Mesodermal cell (in vitro differentiated cells): ENCODE results near the gene MBNL3.

Experiments used
- H3K27ac ChIP-seq: 2 replicates; pipeline ENCODE4 v1.7.0; 2013; ENCODE audit warnings: mild to moderate bottlenecking, low read depth, low read length, moderate library complexity; ENCODE audit not compliant: severe bottlenecking
- H3K36me3 ChIP-seq: 2 replicates; pipeline ENCODE4 v1.7.1; 2013; ENCODE audit warnings: mild to moderate bottlenecking, low read length, moderate library complexity; ENCODE audit not compliant: control insufficient read depth, insufficient read depth
- H3K4me1 ChIP-seq: one replicate; pipeline ENCODE4 v1.7.1; 2013; ENCODE audit warnings: mild to moderate bottlenecking, low read length; ENCODE audit not compliant: insufficient read depth, control insufficient read depth, poor library complexity, severe bottlenecking
- H3K4me3 ChIP-seq: 2 replicates; pipeline ENCODE4 v1.7.0; 2013; ENCODE audit warnings: low read length, control low read depth, mild to moderate bottlenecking; ENCODE audit not compliant: insufficient read depth, poor library complexity, severe bottlenecking; ENCODE audit errors: extremely low read depth
- H3K9me3 ChIP-seq: 2 replicates; pipeline ENCODE4 v1.7.1; 2013; ENCODE audit warnings: mild to moderate bottlenecking, low read length, moderate library complexity; ENCODE audit not compliant: control insufficient read depth
- WGBS, 2 experiments: methylation state at CpG; one replicate each; pipeline ENCODE4 v1.1.5; 2013; ENCODE audit warnings: missing lambda C conversion rate in 2 of 2; ENCODE audit not compliant: insufficient coverage in 2 of 2; 5-methylcytosine and 5-hydroxymethylcytosine counted together

Gene MBNL3

DNA sequence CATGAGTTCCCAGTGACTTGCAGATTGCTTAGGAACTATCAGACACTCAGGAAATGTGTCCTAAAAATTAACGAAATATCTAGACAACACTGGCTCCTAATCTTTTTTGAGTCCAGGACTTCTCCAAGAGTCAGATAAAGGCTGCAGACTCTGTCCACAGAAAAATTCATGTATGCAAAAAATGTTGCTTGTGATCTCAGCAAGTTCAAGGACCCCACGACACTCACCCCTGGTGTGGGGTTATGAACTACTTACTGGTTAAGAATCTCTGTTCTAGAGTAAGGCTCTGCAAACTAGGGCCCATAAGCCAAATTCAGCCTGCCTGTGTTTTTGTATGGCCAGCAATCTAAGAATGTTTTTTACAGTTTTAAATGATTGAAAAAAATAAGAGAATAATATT is 93.2 kb downstream of the MBNL3 start:
- H3K36me3 ChIP-seq = no peaks in the 10 kb centered on the region
- peaks cover 19% of the 10 kb centered on the region for H3K4me1 ChIP-seq
- H3K4me3 ChIP-seq = no peak overlapping the region
- no peak overlapping the region for H3K27ac ChIP-seq
- H3K9me3 ChIP-seq = no peaks in the 10 kb centered on the region
- WGBS, 2 experiments = 100% methylated on average over 1 of the region's 2 CpGs; no CpG with 5 or more reads in 1 of the 2 experiments

DNA sequence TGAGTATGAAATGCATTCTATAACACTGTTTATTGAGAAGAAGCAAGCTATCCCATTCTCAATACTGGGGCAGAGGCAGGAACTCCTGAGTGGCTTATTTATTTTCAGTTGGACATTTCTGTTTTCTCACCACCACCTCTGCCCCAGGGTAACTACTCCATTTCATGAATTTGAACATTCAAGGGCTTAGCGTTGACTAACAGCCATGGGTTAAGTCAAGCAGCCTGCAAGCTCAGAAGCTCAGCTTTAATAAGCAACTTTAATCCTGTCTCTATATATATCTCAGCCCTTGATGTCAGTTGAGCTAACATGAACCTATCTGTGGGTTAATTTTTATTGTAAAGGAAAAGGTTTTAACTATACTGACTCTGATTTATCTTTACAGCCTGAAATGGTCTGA is 93.8 kb downstream of the MBNL3 start:
- Histone ChIP-seq H3K4me1 (peaks cover 19% of the 10 kb centered on the region), H3K4me3 (no peak overlapping the region), H3K9me3 (no peaks in the 10 kb centered on the region), H3K27ac (no peak overlapping the region), H3K36me3 (no peaks in the 10 kb centered on the region)
- WGBS, 2 experiments = no CpG with 5 or more reads among the region's 1 CpG

DNA sequence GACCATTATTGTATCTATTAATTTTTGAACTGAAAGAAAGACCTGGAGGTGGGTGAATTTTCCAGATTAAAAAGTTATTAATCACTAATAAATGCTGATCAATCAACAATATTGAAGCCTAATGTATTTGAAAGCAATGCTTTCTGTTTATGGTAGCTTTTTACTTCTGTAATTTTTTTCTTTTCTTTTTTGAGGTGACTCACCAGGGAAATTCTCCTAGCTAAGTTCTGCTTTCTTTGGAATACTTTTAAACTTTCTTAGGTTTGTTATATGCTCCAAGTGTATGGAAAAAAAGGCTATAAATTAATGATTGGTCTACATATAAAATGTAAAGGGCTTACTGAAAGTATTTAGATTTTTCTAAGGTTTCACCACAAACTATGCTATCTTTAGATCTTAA is 94.2 kb downstream of the MBNL3 start:
- no peaks in the 10 kb centered on the region for H3K36me3 ChIP-seq
- H3K4me1 ChIP-seq = peaks cover 19% of the 10 kb centered on the region
- H3K27ac ChIP-seq = no peak overlapping the region
- H3K9me3 ChIP-seq = no peaks in the 10 kb centered on the region
- H3K4me3 ChIP-seq = no peak overlapping the region

DNA sequence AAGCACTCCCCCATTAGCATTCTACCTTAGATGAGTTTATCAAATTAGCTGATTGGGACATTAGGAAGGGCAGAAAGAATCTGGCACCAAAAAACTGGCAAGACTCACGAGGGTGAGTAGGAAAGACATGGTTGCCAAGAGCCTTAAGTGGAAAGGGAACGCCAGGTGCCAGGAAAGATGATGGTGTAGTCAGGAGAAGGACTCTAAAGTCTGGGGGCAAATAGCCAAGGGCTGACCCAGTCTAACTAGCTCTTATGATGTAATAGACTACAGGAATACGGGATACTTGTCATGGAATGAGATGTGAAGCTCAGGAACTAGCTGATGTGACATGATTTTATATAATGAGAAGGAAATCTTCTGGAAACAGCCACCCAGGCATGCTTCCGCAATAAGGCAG is 94.8 kb downstream of the MBNL3 start:
- H3K9me3 ChIP-seq = no peaks in the 10 kb centered on the region
- no peak overlapping the region for H3K27ac ChIP-seq
- H3K4me1 ChIP-seq = peaks cover 19% of the 10 kb centered on the region
- no peak overlapping the region for H3K4me3 ChIP-seq
- 80 to 92% methylated on average over 1 to 2 of the region's 4 CpGs for WGBS, 2 experiments
- no peaks in the 10 kb centered on the region for H3K36me3 ChIP-seq

DNA sequence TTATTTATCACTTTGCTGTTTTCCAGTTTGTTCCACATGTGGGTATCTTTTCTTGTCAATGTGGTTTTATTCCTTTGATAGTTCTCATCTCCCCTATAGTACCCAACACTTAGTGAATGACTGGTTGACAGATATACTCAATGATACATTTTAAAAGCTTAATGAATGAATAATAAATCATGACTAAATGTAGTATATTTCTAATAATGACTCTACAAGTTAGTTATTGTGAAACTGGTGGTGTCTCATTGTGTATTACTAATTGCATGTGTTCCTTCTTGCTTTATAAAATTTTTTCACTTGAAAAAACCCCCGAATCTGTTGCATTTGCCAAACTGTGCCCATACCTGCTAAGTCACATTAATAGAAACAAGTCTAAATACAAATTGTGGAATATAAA is 95.4 kb downstream of the MBNL3 start:
- no CpG with 5 or more reads among the region's 1 CpG for WGBS, 2 experiments
- H3K4me3 ChIP-seq = no peak overlapping the region
- peaks cover 19% of the 10 kb centered on the region for H3K4me1 ChIP-seq
- no peaks in the 10 kb centered on the region for H3K36me3 ChIP-seq
- H3K9me3 ChIP-seq = no peaks in the 10 kb centered on the region
- no peak overlapping the region for H3K27ac ChIP-seq

DNA sequence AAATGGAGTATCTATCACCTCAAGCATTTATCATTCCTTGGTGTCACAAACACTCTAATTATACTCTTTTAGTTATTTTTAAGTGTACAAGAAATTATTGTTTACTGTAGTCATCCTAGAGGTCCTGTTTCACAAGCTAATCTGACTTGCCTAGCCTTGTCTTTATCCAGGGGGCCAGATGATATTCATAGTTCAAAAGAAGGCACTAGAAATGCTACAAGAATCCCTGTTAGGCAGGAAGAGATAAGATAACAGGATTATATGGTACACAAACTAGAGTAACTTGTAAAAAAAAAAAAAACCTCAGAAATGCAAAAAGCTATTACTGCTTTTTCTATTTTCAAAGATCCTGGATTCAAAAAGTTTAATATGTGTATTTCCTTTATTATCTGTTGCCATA is 95.8 kb downstream of the MBNL3 start:
- no peak overlapping the region for H3K4me3 ChIP-seq

DNA sequence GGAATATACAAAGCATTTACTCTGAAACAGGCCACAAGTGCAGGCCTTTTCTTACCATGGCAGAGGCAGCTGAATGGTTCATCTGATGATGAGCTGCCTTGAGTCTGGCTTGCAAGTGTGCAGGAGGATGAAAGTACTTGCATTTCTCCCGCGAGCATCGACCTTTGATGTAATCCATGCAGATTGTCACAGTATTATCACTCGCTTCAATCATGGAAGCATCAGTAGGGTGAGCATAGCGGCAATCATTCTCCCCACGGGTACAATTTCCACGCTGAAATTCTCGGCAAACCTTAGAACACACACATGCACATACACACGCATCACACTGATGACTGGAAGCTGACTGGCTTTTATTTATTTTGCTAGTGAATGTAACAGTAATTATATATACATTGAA is 98.0 kb downstream of the MBNL3 start:
- H3K36me3 ChIP-seq = no peaks in the 10 kb centered on the region
- no peak overlapping the region for H3K4me3 ChIP-seq
- no peaks in the 10 kb centered on the region for H3K9me3 ChIP-seq
- H3K27ac ChIP-seq = no peak overlapping the region
- WGBS, 2 experiments = 100% methylated on average over 2 to 4 of the region's 9 CpGs
- peaks cover 19% of the 10 kb centered on the region for H3K4me1 ChIP-seq

More for the DNA sequence above, 95.8 kb downstream of the MBNL3 start:
- H3K27ac ChIP-seq = no peak overlapping the region
- no peaks in the 10 kb centered on the region for H3K36me3 ChIP-seq
- H3K4me1 ChIP-seq = peaks cover 19% of the 10 kb centered on the region
- H3K9me3 ChIP-seq = no peaks in the 10 kb centered on the region

DNA sequence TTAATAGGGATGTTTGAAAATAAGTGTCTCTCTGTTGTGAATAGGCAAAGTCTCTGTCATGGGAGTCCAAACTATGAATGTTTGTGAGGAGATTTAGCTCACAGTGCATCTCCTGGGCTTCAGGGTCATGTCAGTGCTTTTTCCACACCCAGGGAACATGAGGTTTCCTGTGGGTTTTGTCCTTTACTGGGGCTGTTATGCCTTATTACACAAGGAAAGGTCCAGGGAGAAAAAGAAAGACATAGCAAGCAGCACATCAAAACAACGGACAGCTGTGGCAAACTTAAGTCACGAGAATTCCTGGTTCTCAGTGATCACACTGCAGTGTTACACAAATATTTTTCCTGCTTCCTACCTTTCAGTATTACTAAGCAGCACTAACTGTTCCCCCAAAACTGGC is 99.4 kb downstream of the MBNL3 start:
- Histone ChIP-seq H3K9me3 (no peaks in the 10 kb centered on the region), H3K4me3 (no peak overlapping the region), H3K4me1 (peaks cover 9% of the 10 kb centered on the region), H3K36me3 (no peaks in the 10 kb centered on the region), H3K27ac (no peak overlapping the region)
- 88 to 100% methylated on average over 1 of the region's 2 CpGs for WGBS, 2 experiments

DNA sequence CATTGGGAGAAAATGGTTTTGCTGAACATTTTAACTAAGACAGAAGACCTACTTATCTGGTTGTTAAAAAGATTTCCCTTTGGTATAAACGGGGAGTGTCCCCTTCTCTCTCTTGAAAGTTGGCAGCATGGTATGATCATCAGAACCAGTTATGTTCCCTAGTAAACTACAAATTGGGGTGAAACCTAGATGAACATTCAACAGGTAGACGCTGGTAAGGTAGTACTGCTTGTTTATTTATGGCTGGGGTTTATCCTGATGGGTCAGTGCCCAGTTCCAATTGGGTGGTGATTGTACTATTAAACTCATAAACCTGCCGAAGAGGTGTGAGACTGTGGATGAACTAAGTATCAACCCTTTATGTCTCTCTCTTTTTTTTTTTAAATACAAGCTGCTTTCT is 100.5 kb downstream of the MBNL3 start:
- WGBS, 2 experiments = no CpG with 5 or more reads among the region's 3 CpGs
- Histone ChIP-seq H3K36me3 (no peaks in the 10 kb centered on the region), H3K4me1 (peaks cover 9% of the 10 kb centered on the region), H3K27ac (no peak overlapping the region), H3K4me3 (no peak overlapping the region), H3K9me3 (no peaks in the 10 kb centered on the region)

DNA sequence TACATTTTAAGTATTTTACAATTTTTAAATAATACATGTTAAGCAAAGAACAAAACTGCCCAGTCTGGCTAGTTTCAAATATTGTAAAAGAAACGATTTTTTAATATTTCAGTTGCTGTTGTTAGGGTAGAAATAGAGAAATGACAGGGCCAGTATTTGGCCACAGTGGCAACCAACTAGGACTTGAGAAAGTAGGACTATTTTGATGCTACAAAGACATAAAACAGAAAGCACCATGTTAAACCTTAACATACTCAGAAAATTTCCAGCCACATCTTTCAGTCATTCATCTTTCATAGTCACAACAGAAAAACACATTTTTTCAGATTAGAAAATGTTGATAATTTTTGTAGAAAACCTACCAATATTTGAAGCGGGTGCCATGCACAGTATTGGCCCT is 104.5 kb downstream of the MBNL3 start:
- no CpG with 5 or more reads among the region's 2 CpGs for WGBS, 2 experiments
- H3K9me3 ChIP-seq = no peaks in the 10 kb centered on the region

DNA sequence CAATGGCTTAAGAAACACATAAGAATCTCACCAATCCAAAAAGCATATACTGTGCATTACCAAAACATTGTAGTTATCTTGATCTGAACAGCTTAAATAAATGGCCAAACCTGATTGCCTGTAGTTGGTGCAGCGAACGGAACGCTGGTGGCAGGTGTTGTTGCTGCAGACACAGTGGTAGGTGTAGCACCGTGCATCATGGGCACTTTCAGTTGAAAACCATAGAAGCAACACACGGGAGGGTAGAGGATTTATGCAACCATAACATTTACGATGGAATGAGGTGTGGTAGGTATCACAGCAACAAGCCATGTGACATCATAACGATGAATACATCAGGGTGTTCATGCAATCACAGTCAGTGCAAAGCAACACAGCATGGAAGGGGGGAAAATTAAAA is 106.8 kb downstream of the MBNL3 start:
- H3K36me3 ChIP-seq = no peaks in the 10 kb centered on the region
- H3K9me3 ChIP-seq = no peaks in the 10 kb centered on the region
- WGBS, 2 experiments = 89 to 95% methylated on average over 5 of the region's 7 CpGs
- H3K27ac ChIP-seq = no peak overlapping the region
- H3K4me3 ChIP-seq = no peak overlapping the region
- H3K4me1 ChIP-seq = peaks cover 6% of the 10 kb centered on the region

More for the DNA sequence above, 104.5 kb downstream of the MBNL3 start:
- no peak overlapping the region for H3K27ac ChIP-seq
- peaks cover 6% of the 10 kb centered on the region for H3K4me1 ChIP-seq
- no peaks in the 10 kb centered on the region for H3K36me3 ChIP-seq
- H3K4me3 ChIP-seq = no peak overlapping the region

DNA sequence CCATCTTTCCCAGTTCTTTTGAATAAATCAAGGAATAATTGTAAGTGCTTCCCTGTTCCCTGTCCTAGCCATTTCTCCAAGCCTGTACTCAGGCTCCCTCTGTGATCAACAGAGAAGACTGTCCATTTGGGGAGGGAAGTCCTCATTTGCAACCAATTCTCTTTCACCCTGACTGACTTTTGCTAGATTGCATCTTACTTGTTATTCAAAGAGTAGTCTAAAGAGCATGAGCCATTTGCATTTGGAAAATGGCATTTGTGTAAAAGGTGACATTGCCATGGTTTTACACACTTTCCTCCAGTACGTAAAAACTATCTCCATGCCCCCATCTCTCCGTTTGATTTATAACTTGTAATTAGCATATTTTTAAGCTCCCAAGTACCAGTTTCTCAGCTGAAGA is 110.6 kb downstream of the MBNL3 start:
- no CpG with 5 or more reads among the region's 2 CpGs for WGBS, 2 experiments
- H3K36me3 ChIP-seq = no peaks in the 10 kb centered on the region
- H3K4me3 ChIP-seq = no peak overlapping the region
- H3K9me3 ChIP-seq = no peaks in the 10 kb centered on the region
- H3K27ac ChIP-seq = no peak overlapping the region
- H3K4me1 ChIP-seq = peaks cover 4% of the 10 kb centered on the region
